Measurements from ENCODE around the gene PDGFRB.

DNA sequence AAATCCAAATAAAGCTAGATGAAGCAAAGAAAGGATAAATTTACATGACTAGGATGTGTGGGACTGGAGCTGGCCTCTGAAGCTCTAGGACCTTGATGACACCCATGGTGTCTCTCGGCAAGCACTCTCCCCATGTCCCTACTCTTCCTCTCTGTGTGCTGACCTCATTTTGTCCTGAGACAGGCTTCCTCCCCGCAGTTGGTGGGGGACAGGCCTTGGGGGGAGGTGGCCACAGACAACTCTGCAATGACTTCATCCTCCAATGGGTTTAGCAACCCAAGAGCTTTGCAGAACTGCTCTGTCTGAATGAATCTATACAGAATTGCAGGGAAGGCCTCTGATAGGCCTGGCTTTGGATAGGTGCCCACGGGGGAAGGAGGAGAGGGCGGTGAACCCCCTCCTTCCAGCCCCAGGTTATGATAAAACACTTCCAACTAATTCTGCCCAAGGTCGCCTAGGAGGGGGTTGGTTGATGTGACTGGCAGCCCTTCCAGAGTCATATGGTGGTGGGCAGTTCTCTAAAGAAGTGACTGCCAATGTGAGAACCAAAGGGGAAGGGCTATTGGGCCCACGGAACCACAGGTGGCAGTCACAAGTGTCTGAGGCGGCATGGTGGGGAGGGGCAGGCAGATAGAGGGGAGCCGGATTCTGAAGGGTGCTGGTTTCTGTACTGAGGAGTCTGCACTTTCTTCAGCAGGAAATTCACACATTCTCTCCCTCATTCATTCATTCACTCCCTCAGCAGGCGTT, 40.3 kb upstream of the PDGFRB start:
- TF ChIP-seq MYC (IDR thresholded peaks at IDR 0.05; ENCODE audit: low read depth, low read length) = no peak
- no peak for TF ChIP-seq CTCF (IDR thresholded peaks at IDR 0.05; ENCODE audit: low read depth, low read length)
- no peak for TF ChIP-seq POLR2A (IDR thresholded peaks at IDR 0.05; ENCODE audit: extremely low read depth, insufficient read length)
